Endothelial cell of umbilical vein (primary cell): ENCODE data around the gene RGS6. TPM values are rescaled to one million over a fixed set of nuclear protein-coding genes. Genes with fewer than 3 reads are reported as not detected.

Experiments used
- BruUV-seq: library from RNA; stranded (reverse); fragments of 400-500 nt; replicated peaks from 2 replicates; lab custom pipeline; 2021; lab: Mats Ljungman, UMichigan
- CTCF ChIA-PET: fragments of 300-600, 350-600 bp; sonication (Branson Sonifier 250); formaldehyde crosslinking; loops from one replicate; lab custom pipeline; 2021; ENCODE audit warnings: antibody characterized with exemption, inconsistent platforms; lab: Charles Lee
- POLR2A ChIA-PET: fragments of 300-600, 350-600 bp; sonication (Branson Sonifier 250); formaldehyde crosslinking; loops from one replicate; lab custom pipeline; 2021; ENCODE audit warnings: antibody characterized with exemption, inconsistent platforms; lab: Charles Lee
- DNase-seq: peaks from one replicate; pipeline ENCODE4 v3.0.0-alpha.2; 2011; ENCODE audit warnings: low read depth, low spot score
- FAIRE-seq: peaks from 2 replicates; lab custom pipeline; 2011; peaks lifted over from hg19 to GRCh38; lab: Jason Lieb, UNC
- H2AFZ ChIP-seq: 2 replicates; pipeline ENCODE4 v1.6.0; 2012; ENCODE audit warnings: low read depth, low read length, control low read depth, inconsistent platforms
- H3K27ac ChIP-seq: 2 replicates; pipeline ENCODE4 v1.5.1; 2011; ENCODE audit warnings: low read depth, mild to moderate bottlenecking, control low read depth, low read length, moderate library complexity; ENCODE audit not compliant: insufficient read depth
- H3K27me3 ChIP-seq, 2 experiments: 2 replicates each; pipeline versions ENCODE4 v1.6.0 to v1.6.1; 2011; ENCODE audit warnings: low read length in 2 of 2, mixed read lengths in 1 of 2; ENCODE audit not compliant: control insufficient read depth in 2 of 2, insufficient read depth in 2 of 2
- H3K36me3 ChIP-seq, 2 experiments: 2 replicates in 1 of 2; 3 replicates in 1 of 2; pipeline ENCODE4 v1.5.1; 2011; ENCODE audit warnings: low read length in 2 of 2, mild to moderate bottlenecking in 1 of 2, moderate library complexity in 1 of 2; ENCODE audit not compliant: control insufficient read depth in 2 of 2, insufficient read depth in 2 of 2; ENCODE audit errors: extremely low read depth in 1 of 2
- H3K4me1 ChIP-seq: 3 replicates; pipeline ENCODE4 v1.5.1; 2011; ENCODE audit warnings: mild to moderate bottlenecking, low read length; ENCODE audit not compliant: control insufficient read depth, insufficient read depth; ENCODE audit errors: extremely low read depth
- H3K4me2 ChIP-seq: 2 replicates; pipeline ENCODE4 v1.6.1; 2011; ENCODE audit warnings: low read length, control low read depth, mixed read lengths; ENCODE audit not compliant: insufficient read depth
- H3K4me3 ChIP-seq, 3 experiments: fragments of 200-600 bp in 1 of 3; sonication (generic), shearing (Covaris generic) in 1 of 3; replicated peaks in 1 of 3; 2 replicates each; pipeline ENCODE4 v1.5.1; 2011 to 2016; ENCODE audit warnings: control low read depth in 3 of 3, low read length in 3 of 3, mild to moderate bottlenecking in 2 of 3, inconsistent platforms in 1 of 3, low read depth in 1 of 3, moderate library complexity in 1 of 3; ENCODE audit not compliant: insufficient read depth in 1 of 3
- H3K79me2 ChIP-seq: 2 replicates; pipeline ENCODE4 v1.6.0; 2012; ENCODE audit warnings: low read length, inconsistent platforms; ENCODE audit not compliant: control insufficient read depth, insufficient read depth
- H3K9ac ChIP-seq: replicated peaks from 2 replicates; pipeline ENCODE3; 2011; ENCODE audit warnings: low read length, control low read depth; ENCODE audit not compliant: insufficient read depth; ENCODE audit errors: extremely low read depth
- H3K9me1 ChIP-seq: replicated peaks from 3 replicates; pipeline ENCODE4 v1.6.0; 2011; ENCODE audit warnings: mild to moderate bottlenecking, low read length; ENCODE audit not compliant: control insufficient read depth, insufficient read depth; ENCODE audit errors: extremely low read depth
- H3K9me3 ChIP-seq: replicated peaks from 2 replicates; pipeline ENCODE4 v1.5.1; 2012; ENCODE audit warnings: low read length, inconsistent platforms; ENCODE audit not compliant: control insufficient read depth, insufficient read depth
- H4K20me1 ChIP-seq: replicated peaks from 2 replicates; pipeline ENCODE3; 2011; ENCODE audit warnings: mild to moderate bottlenecking, low read length; ENCODE audit not compliant: control insufficient read depth, insufficient read depth; ENCODE audit errors: extremely low read depth
- CTCF ChIP-seq, 2 donors: IDR thresholded peaks; 1 replicate in 1 of 2; 2 replicates in 1 of 2; pipeline ENCODE4 v1.5.1; 2011; ENCODE audit warnings: low read length in 2 of 2, mild to moderate bottlenecking in 2 of 2, moderate library complexity in 2 of 2, control low read depth in 1 of 2, inconsistent platforms in 1 of 2, low read depth in 1 of 2; ENCODE audit not compliant: insufficient read depth in 1 of 2; ENCODE audit errors: extremely low read depth in 1 of 2
- EZH2 ChIP-seq: IDR thresholded peaks from 2 replicates; pipeline ENCODE4 v1.6.1; 2012; ENCODE audit warnings: borderline replicate concordance, low read depth, mild to moderate bottlenecking, moderate library complexity, low read length, inconsistent platforms; ENCODE audit not compliant: severe bottlenecking
- FOS ChIP-seq: IDR thresholded peaks from 2 replicates; pipeline ENCODE4 v1.6.1; 2011; ENCODE audit warnings: mild to moderate bottlenecking, low read length, moderate library complexity, borderline replicate concordance; ENCODE audit not compliant: insufficient read depth
- GATA2 ChIP-seq: IDR thresholded peaks from 2 replicates; pipeline ENCODE4 v1.7.0; 2011; ENCODE audit warnings: low read depth, mild to moderate bottlenecking, moderate library complexity, mixed read lengths, low read length; ENCODE audit not compliant: insufficient read length, insufficient read depth
- JUN ChIP-seq: IDR thresholded peaks from 2 replicates; pipeline ENCODE4 v1.6.1; 2011; ENCODE audit warnings: borderline replicate concordance, low read depth; ENCODE audit not compliant: insufficient read length, insufficient read depth
- MYC ChIP-seq: IDR thresholded peaks from one replicate; pipeline ENCODE4 v1.6.1; 2011; ENCODE audit warnings: mild to moderate bottlenecking, low read depth, low read length
- POLR2A ChIP-seq: IDR thresholded peaks from 2 replicates; pipeline ENCODE4 v1.6.1; 2012; ENCODE audit warnings: low read depth, mild to moderate bottlenecking, control low read depth, low read length
- POLR2AphosphoS5 ChIP-seq: IDR thresholded peaks from 2 replicates; pipeline ENCODE4 v1.6.1; 2012; ENCODE audit warnings: low read depth, mild to moderate bottlenecking, control low read depth, low read length, moderate library complexity; ENCODE audit not compliant: insufficient read depth
- dilution Hi-C: fragments of 300-500 bp; cut with MboI; formaldehyde crosslinking; loops from one replicate; pipeline ENCODE4 v1.15.0; 2019; ENCODE audit warnings: low sequenced_read_pairs; ENCODE audit not compliant: extremely low pct_ligation_motif_present
- intact Hi-C: fragments of 100-400 bp; cut with micrococcal nuclease; formaldehyde crosslinking; loops from one replicate; pipeline ENCODE4 v1.10.0; 2022
- polyA plus RNA-seq, 4 experiments: library from polyadenylated mRNA; depleted of rRNA in 3 of 4; stranded (reverse) in 3 of 4; unstranded in 1 of 4; fragments of >200 nt; gene quantifications; 2 replicates each; pipeline versions ENCODE4 v1.2.1 to v1.2.3, GENCODE V29; 2011 to 2012; ENCODE audit warnings: missing spikeins in 1 of 4
- total RNA-seq: library from RNA; stranded (reverse); gene quantifications from 2 replicates; pipeline ENCODE4 v1.2.3, GENCODE V29; 2021
- TF ChIP-seq, protein P1 (sequence below): IDR thresholded peaks from 2 replicates; pipeline ENCODE4 v1.6.1; 2011; ENCODE audit not compliant: insufficient read depth, insufficient read length

RGS6 gene
- total and polyA plus RNA-seq, 2 donors (not counting 3 experiments of a cell fraction or from before 2014, with no cell fraction given): not detected

DNA sequence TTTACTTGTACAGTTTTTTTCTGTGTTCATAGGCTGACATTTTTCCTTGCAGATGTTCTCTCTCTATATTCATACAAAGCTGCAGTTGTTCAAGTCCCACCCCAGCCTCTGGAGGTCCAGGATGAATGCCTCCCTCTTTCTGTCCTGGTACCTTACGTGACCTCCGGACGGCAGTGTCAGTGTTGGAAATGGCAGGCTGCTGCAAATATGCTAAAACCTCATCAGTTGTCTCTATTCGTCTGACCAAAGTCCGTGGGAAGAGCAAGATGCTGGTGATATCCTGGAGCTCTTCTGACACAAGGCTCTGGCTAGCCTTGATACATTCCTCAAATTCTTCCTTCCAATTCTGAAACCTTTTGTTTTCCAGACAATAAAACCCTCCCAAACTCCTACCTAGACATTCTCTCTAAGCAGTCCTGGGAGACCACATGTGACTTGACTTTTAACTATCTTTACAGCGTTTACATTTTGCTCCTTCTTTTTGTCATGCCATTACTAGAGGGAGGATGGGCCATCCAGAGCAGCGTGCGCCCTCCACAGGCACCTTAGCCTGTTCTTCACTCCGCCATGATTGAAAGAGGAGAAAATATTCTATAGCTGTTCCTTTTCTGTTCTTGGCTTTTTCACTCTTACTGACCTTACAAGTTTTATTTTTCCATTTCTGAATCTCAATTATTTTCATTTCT, 143.6 kb downstream of the RGS6 start:
- FAIRE-seq (no peak), DNase-seq (no peak)
- intact Hi-C loops: no loop called here
- H3K9me1 ChIP-seq: no peaks in the 10 kb centered on the region
- H3K36me3 ChIP-seq: no peaks in the 10 kb centered on the region
- no peaks in the 10 kb centered on the region for H3K79me2 ChIP-seq
- H3K9ac ChIP-seq: no peak overlapping the region
- no peak for TF ChIP-seq GATA2
- TF ChIP-seq POLR2A: no peak
- no peak for TF ChIP-seq CTCF (IDR thresholded peaks at IDR 0.05; ENCODE audit: extremely low read depth in 1 of 2, insufficient read depth in 1 of 2, low read depth in 1 of 2, low read length in 2 of 2)
- no peak for TF ChIP-seq MYC
- TF ChIP-seq JUN: no peak
- no peak for TF ChIP-seq POLR2AphosphoS5
- TF ChIP-seq, protein P1, sequence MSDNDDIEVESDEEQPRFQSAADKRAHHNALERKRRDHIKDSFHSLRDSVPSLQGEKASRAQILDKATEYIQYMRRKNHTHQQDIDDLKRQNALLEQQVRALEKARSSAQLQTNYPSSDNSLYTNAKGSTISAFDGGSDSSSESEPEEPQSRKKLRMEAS: no peak
- no peak for TF ChIP-seq EZH2
- TF ChIP-seq FOS: no peak
- no peak overlapping the region for H3K27ac ChIP-seq
- no peaks in the 10 kb centered on the region for H3K27me3 ChIP-seq
- H4K20me1 ChIP-seq: no peaks in the 10 kb centered on the region
- POLR2A ChIA-PET: no interaction called here
- no peak overlapping the region for H3K4me2 ChIP-seq
- H3K9me3 ChIP-seq: peaks cover 2% of the 10 kb centered on the region
- no peaks in the 10 kb centered on the region for H3K4me1 ChIP-seq
- dilution Hi-C loops: no loop called here
- no peak overlapping the region for H2AFZ ChIP-seq
- no TSS peak for BruUV-seq
- CTCF ChIA-PET: no interaction called here
- no peak overlapping the region for H3K4me3 ChIP-seq
